Measurements from ENCODE around the gene ADAMTS19. TPM values are rescaled to one million over a fixed set of nuclear protein-coding genes. Genes with fewer than 3 reads are reported as not detected.
"Not testable (repeated sequence)": the region's sequence is repeated elsewhere in the genome, so short reads cannot be mapped to it uniquely, and the experiment has no call there.

ADAMTS19 gene
- total and polyA plus RNA-seq, 12 donors: 0.15 to 1.3 (median 0.43) TPM

DNA sequence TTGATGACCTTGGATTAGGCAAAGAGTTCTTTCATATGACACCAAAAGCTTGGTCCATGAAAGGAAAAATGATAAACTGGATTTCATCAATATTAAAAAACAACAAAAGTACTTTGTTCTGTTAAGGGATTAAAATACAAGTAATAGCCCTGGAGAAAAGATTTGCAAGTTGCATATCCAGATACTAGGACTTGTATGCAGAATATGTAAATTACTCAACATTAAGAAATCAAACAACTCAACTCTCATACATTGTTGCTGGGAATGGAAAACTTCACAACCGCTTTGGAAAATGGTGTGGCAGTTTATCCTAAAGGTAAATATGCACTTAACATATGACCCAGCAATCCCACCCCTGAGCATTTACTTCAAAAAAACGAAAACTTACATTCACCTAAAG, 112.0 kb downstream of the ADAMTS19 start:
- 80 to 82% methylated on average over 2 of the region's 2 CpGs for WGBS, 2 donors
- no peak for TF ChIP-seq CTCF (IDR thresholded peaks at IDR 0.05)
- DNase-seq (no peak), ATAC-seq (no peak)
- Histone ChIP-seq H3K36me3 (no peaks in the 10 kb centered on the region), H3K4me3 (no peak overlapping the region), H3K27me3 (no peaks in the 10 kb centered on the region), H3K9me3 (no peaks in the 10 kb centered on the region), H3K27ac (no peak overlapping the region), H3K4me1 (no peaks in the 10 kb centered on the region)
- intact Hi-C loops (cut with DNase I): no loop called here

DNA sequence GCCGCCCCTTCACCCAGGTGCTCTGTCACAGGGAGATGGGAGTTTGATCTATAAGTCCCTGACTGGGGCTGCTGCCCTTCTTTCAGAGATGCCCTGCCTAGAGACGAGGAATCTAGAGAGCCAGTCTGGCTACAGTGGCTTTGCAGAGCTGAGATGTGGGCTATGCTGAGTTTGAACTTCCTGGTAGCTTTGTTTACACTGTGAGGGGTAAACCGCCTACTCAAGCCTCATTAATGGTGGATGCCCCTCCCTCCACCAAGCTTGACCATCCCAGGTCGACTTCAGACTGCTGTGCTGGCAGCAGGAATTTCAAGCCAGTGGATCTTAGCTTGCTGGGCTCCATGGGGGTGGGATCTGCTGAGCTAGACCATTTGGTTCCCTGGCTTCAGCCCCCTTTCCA, 124.4 kb downstream of the ADAMTS19 start:
- H3K36me3 ChIP-seq; ATAC-seq; H3K4me3 ChIP-seq; DNase-seq; H3K4me1 ChIP-seq; intact Hi-C loops (cut with DNase I); H3K27me3 ChIP-seq; H3K27ac ChIP-seq: not testable (repeated sequence)
- WGBS, 2 donors: 41 to 44% methylated on average over 4 of the region's 4 CpGs
- H3K9me3 ChIP-seq: peaks cover 0 to 28% (median 0%) of the 10 kb centered on the region in 11 donors

DNA sequence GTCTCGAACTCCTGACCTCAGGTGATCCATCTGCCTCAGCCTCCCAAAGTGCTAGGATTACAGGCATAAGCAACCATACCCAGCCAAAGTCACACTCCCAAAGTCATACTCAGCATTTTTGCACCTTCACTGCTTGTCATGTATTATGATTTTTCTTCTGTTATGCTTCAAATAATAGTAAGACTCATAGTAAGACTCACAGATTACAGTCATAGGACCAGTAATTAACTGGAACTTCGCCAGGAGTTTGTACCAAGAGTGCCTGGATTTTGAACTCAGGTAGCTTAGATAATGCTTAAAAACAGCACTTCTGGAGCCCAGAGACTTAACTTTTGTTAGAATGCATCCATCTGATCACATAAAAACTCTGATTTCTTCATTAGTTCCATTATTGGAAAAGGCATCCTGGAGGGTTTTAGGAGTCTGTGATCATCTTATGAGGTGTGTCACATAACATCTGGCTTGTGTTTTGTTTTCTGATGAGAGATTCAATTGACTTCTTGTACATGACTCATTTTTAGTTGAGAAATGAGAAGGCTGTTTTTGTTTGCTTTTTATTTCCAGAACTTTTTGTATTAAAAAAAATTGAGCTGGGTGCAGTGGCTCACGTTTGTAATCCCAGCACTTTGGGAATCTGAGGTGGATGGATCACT, 131.5 kb downstream of the ADAMTS19 start:
- no peak for TF ChIP-seq CTCF (IDR thresholded peaks at IDR 0.05)
- WGBS, 2 donors: 76 to 79% methylated on average over 3 of the region's 3 CpGs
- no peak overlapping the region for H3K27ac ChIP-seq
- H3K27me3 ChIP-seq: no peaks in the 10 kb centered on the region
- H3K9me3 ChIP-seq: no peaks in the 10 kb centered on the region
- no peak overlapping the region for H3K4me3 ChIP-seq
- DNase-seq: no peak
- no peaks in the 10 kb centered on the region for H3K4me1 ChIP-seq
- intact Hi-C loops (cut with DNase I): no loop called here
- no peak for ATAC-seq
- H3K36me3 ChIP-seq: no peaks in the 10 kb centered on the region

- no peaks in the 10 kb centered on the region for H3K27me3 ChIP-seq
- WGBS, 2 donors: 65 to 73% methylated on average over 2 of the region's 2 CpGs
- H3K4me3 ChIP-seq: no peak overlapping the region
- intact Hi-C loops (cut with DNase I): no loop called here
- DNase-seq (no peak), ATAC-seq (no peak)
- H3K27ac ChIP-seq: no peak overlapping the region
- TF ChIP-seq CTCF (IDR thresholded peaks at IDR 0.05): no peak
- no peaks in the 10 kb centered on the region for H3K4me1 ChIP-seq
- no peaks in the 10 kb centered on the region for H3K36me3 ChIP-seq
- H3K9me3 ChIP-seq: no peaks in the 10 kb centered on the region
Measured at GRCh38 chr5:129593525-129593924, 133.4 kb downstream of the ADAMTS19 start.

DNA sequence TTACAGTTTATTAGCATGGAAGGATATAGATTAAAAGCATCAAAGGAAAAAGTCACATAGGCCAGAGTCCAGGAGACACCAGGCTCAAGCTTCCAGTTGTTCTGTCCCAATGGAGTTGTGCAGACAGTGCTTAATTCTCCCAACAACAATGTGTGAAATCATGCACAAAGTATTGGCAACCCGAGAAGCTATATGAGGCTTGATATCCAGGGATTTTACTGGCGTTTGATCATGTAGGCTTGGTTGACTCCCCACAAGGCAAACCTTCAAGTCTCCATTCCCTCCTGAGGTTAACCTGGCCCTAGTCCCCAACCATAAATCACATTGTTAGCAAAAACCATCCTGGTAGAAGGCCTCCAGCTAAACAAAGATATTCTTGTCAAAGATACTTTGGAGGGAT, 141.5 kb downstream of the ADAMTS19 start:
- WGBS, 2 donors: 73 to 88% methylated on average over 2 of the region's 2 CpGs

More for the DNA sequence above, 141.5 kb downstream of the ADAMTS19 start:
- intact Hi-C loops (cut with DNase I): no loop called here
- H3K27me3 ChIP-seq: no peaks in the 10 kb centered on the region
- H3K4me3 ChIP-seq: no peak overlapping the region
- ATAC-seq (no peak), DNase-seq (no peak)
- no peaks in the 10 kb centered on the region for H3K36me3 ChIP-seq
- no peak overlapping the region for H3K27ac ChIP-seq
- TF ChIP-seq CTCF (IDR thresholded peaks at IDR 0.05): no peak
- H3K4me1 ChIP-seq: no peaks in the 10 kb centered on the region
- no peaks in the 10 kb centered on the region for H3K9me3 ChIP-seq

All from heart right ventricle (tissue), 16 donors.